DMS153 treated with DMSO at 0.1 percent for 48 hours (cell line): ENCODE measurements around the gene GPR161.

Source experiments
- DNase-seq: peaks from one replicate; lab custom pipeline; 2025; ENCODE audit not compliant: unreplicated experiment; lab: John Stamatoyannopoulos, UW

Gene GPR161

GRCh38 chr1:168148916-168149315 lies 12.2 kb upstream of the GPR161 start:
- DNase-seq: no peak

GRCh38 chr1:168146626-168147025 lies 9.9 kb upstream of the GPR161 start:
- DNase-seq: no peak

DNA sequence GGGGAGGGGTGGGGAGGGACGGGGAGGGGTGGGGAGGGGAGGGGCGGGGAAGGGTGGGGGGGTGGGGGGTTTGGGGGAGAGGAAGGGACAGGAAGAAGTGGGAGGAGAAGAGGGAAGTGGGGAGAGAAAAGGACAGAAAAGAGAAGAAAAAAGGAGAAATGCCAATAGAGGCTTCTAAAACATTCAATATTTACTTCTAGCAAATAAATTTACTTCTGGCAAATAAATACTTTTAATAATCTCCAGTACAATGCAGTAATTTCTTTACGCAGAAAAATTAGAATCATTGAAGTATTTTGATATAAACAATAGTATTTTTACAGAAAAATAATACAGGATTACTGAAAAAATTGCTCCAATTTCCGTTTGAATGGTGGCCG lies 9.4 kb upstream of the GPR161 start:
- DNase-seq: no peak

- peak; percentile 85 for DNase-seq
Observed at GRCh38 chr1:168145184-168146159, 8.7 kb upstream of the GPR161 start.

DNA sequence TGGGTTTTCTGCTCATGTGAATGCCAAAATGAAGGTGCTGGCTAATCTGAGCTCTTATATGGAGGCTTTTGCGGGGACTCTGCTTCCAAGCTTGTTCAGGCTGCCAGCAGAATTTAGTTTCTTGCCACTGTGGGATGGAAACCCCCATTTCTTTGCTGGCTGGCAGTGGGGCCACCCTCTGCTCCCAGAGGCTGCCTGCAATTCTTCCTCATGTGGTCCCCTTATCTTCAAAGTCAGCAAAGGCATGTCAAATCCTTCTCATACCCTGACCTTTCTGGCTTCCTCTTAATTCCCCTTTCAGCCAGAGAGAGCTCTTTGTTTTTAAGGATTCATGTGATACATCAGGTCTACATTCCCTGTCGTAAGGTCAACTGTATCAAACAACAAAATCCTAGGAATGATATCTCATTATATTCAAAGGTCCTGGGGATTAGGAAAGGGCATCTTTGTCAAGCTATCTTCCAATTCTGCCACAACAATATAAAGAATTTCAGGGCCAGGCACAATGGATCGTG lies 5.2 kb upstream of the GPR161 start:
- DNase-seq: no peak

DNA sequence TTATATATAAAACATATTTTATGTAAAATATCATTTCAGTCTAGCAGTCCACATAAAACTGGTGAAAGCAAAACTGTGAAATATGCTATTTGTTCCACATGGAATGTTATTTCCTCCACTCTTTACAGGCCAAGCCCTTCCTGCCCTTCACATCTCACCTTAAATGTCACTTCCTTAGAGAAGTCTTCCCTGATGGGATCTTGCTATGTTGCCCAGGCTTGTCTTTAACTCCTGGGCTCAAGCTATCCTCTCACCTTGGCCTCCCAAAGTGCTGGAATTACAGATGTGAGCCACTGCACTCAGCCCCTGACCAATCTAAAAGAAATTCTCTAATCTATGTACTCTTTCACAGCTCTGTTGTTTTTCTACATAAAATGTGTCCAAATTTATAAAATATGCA lies 2.3 kb upstream of the GPR161 start:
- DNase-seq: no peak

- no peak for DNase-seq
Observed at GRCh38 chr1:168138134-168138533, 1.4 kb upstream of the GPR161 start.

DNA sequence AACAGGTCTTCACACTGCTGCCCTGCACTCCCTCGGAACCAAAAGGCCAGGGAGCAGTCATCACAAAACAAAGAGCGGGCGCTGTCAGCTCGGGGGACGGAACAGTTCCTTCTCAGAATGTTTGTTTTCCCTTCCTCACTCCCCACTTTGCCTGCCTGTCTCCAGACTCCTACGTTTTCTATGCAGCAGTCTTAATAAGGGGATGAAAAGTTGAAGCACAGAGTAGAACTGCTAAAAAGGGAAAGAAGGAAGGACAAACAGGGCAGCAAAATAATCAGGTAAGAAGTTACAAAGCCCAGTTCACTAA lies 738 bp upstream of the GPR161 start:
- no peak for DNase-seq

GRCh38 chr1:168135921-168136708 lies 615 bp downstream of the GPR161 start:
- DNase-seq: no peak

DNA sequence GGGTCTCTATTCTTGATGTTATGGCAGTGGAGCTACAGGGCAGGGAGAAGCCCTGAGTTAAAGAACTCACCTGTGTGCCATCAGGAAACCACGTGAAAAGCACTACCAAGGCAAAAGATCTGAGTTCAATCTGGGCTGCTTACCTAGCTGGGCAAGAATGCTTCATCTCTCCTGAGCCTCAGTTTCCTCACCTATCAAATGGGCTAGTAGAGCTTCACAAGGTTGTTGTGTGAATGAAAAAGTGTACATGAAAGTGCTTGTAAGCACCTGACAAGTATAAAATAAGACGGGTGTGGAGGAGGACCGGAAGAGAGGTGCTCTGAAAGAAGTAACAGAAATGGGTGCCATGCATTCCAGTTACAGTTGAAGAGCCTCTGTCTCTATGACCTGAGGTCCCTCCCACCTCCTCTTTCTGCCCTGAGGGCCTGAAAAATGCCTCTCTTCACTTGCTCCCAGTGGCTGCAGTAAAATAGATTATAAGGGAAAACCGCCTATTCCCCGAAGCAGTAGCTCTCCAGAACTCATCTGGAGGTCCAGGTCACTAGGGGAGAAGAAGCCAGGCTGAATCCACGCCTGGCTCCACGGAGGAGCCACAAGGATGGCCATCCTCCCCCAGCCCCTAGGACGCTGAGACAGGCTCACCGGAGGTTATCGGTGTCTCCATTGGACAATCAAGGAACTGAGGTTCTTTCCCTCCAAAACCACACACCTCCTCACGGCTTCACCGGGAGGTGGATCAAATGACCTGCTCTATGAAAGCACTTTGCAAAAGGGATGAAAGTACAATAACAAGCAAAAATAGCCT lies 1.4 kb downstream of the GPR161 start:
- no peak for DNase-seq

- DNase-seq: no peak
Observed at GRCh38 chr1:168134642-168135041, 2.1 kb downstream of the GPR161 start.

GRCh38 chr1:168134132-168134531 lies 2.6 kb downstream of the GPR161 start:
- no peak for DNase-seq

DNA sequence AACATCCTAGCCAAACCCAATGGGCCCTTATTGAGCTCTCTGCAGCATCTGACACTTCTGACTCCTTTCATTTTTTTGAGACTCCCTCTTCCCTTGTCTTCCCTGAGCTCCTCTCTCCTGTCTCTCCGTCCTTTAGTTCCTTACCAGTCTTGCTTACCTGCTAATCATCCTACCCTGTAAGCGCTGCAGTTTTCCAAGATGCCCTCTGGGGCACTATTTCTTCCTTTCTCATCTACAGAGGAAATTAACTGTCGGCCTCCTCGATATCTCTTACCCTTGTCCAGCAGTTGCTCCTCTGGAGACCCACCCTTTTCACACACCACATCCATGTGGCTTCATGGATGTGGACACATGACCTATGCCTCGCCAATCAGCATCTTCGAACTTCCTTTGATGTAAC lies 6.8 kb downstream of the GPR161 start:
- no peak for DNase-seq

GRCh38 chr1:168127503-168127902 lies 9.2 kb downstream of the GPR161 start:
- DNase-seq: no peak

- DNase-seq: no peak
Observed at GRCh38 chr1:168125051-168125450, 11.7 kb downstream of the GPR161 start.

DNA sequence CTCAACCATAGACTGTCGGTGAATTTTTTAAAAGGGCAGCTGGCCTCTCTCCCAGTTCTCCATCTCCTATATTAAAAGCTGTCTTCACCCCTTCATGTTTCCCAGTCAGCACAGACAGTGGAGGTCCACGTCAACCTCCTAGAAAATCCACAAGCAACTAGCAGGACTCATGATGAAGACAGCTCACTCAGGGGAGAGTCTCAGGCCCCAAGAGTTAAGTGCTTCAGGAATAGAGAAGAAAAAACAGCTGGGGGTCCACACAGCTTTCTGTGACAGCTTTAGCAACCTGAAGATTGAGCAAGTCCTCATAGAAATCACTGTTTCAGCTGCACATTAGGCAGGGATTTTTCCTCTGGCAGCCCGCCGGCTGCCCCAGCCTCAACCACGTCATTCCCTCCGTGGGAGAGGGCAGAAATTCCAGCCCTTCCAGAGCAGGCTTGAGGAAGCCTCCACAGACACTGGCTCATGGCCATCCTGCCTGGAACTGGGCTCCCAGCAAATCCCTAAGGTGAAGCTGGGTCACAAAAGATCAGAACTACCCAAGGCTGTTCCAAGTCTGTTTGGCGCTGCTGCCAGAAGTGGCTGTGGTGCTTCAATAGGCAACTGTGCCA lies 15.2 kb downstream of the GPR161 start:
- DNase-seq: no peak

DNA sequence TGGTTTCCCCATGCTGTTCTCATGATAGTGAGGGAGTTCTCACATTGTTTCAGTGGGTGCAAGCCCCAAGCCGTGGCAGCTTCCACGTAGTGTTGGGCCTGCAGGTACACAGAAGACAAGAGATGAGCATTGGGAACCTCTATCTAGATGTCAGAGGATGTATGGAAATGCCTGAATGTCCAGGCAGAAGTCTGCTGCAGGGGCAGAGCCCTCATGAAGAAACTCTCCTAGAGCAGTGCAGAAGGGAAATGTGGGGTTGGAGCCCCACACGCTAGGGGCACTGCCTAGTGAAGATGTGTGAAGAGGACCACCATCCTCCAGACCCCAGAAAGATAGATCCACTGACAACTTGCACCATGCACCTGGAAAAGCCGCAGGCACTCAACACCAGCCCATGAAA lies 17.0 kb downstream of the GPR161 start:
- no peak for DNase-seq

- no peak for DNase-seq
Observed at GRCh38 chr1:168116327-168116799, 20.4 kb downstream of the GPR161 start.

DNA sequence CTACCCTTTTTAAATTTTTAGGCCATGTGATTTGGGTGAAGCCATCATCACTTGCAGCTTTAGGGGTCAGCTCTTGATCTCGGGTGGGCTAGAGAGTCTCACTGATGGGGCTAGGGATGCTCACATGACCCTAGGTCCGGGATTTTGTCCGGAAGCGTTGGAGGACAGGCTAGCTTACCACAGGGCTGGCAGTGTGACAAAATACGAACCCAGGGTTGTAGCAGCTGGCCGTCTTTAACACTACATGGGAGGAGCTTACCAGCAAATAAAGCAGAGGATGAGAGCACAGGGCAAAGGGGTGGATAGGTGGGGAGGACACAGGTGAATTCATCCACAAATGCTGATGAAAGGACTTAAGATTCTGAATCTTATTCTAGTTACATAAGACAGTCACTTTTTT lies 21.9 kb downstream of the GPR161 start:
- no peak for DNase-seq

- peak; percentile 69 for DNase-seq
Observed at GRCh38 chr1:168112673-168113305, 23.9 kb downstream of the GPR161 start.
